Liver (tissue), 9 donors: ENCODE data around the gene ARNT2. TPM values are rescaled to one million over a fixed set of nuclear protein-coding genes. Genes with fewer than 3 reads are reported as not detected.

Source experiments
- DNase-seq: peaks from one replicate; pipeline ENCODE4 v3.0.0-alpha.2; 2017; ENCODE audit warnings: low spot score
- H3K27ac ChIP-seq, 2 donors: one replicate each; pipeline ENCODE4 v1.7.0; 2013; ENCODE audit warnings: inconsistent platforms in 2 of 2, low read length in 2 of 2, control low read depth in 1 of 2, low read depth in 1 of 2, mild to moderate bottlenecking in 1 of 2
- H3K27me3 ChIP-seq, 4 donors: one replicate each; pipeline versions ENCODE4 v1.6.1 to v1.7.0; 2013; ENCODE audit warnings: low read length in 3 of 4, inconsistent platforms in 1 of 4, mild to moderate bottlenecking in 1 of 4, moderate library complexity in 1 of 4; ENCODE audit not compliant: control insufficient read depth in 4 of 4, insufficient read depth in 4 of 4
- H3K36me3 ChIP-seq, 4 donors: one replicate each; pipeline versions ENCODE4 v1.6.1 to v1.7.0; 2013; ENCODE audit warnings: low read length in 3 of 4, mild to moderate bottlenecking in 3 of 4, low read depth in 1 of 4, moderate library complexity in 1 of 4; ENCODE audit not compliant: control insufficient read depth in 4 of 4, insufficient read depth in 3 of 4
- H3K4me1 ChIP-seq, 4 donors: one replicate each; pipeline versions ENCODE4 v1.6.1 to v1.7.0; 2013; ENCODE audit warnings: low read length in 3 of 4, mild to moderate bottlenecking in 3 of 4, moderate library complexity in 1 of 4; ENCODE audit not compliant: control insufficient read depth in 4 of 4, insufficient read depth in 4 of 4
- H3K4me3 ChIP-seq, 3 donors: one replicate each; pipeline versions ENCODE4 v1.6.1 to v1.7.0; 2013; ENCODE audit warnings: low read length in 3 of 3, control low read depth in 1 of 3, low read depth in 1 of 3, mild to moderate bottlenecking in 1 of 3
- H3K9ac ChIP-seq, 2 donors: one replicate each; pipeline ENCODE4 v1.7.0; 2013; ENCODE audit warnings: low read length in 2 of 2, mild to moderate bottlenecking in 2 of 2, moderate library complexity in 2 of 2, control low read depth in 1 of 2, low read depth in 1 of 2
- H3K9me3 ChIP-seq, 4 donors: one replicate each; pipeline versions ENCODE4 v1.6.1 to v1.7.0; 2013; ENCODE audit warnings: low read length in 3 of 4; ENCODE audit not compliant: control insufficient read depth in 4 of 4
- EGR1 ChIP-seq, 2 donors: IDR thresholded peaks; 2 replicates each; pipeline ENCODE4 v1.6.1; 2016 to 2018; ENCODE audit warnings: antibody characterized with exemption in 2 of 2, low read depth in 2 of 2
- FOXA1 ChIP-seq: IDR thresholded peaks from 2 replicates; pipeline ENCODE4 v1.6.1; 2016; ENCODE audit warnings: antibody characterized with exemption
- FOXA2 ChIP-seq: IDR thresholded peaks from 2 replicates; pipeline ENCODE4 v1.6.1; 2016; ENCODE audit warnings: antibody characterized with exemption
- GABPA ChIP-seq, 2 donors: IDR thresholded peaks in 1 of 2; conservative IDR thresholded peaks in 1 of 2; 2 replicates each; pipeline ENCODE4 v1.6.1; 2016; ENCODE audit warnings: antibody characterized with exemption in 2 of 2, mild to moderate bottlenecking in 1 of 2, moderate library complexity in 1 of 2
- HNF4A ChIP-seq, 2 donors: conservative IDR thresholded peaks; 2 replicates each; pipeline ENCODE4 v1.6.1; 2016; ENCODE audit warnings: antibody characterized with exemption in 2 of 2, mild to moderate bottlenecking in 2 of 2
- HNF4G ChIP-seq: IDR thresholded peaks from 2 replicates; pipeline ENCODE4 v1.6.1; 2016; ENCODE audit warnings: antibody characterized with exemption
- JUND ChIP-seq, 2 donors: IDR thresholded peaks; 2 replicates each; pipeline ENCODE4 v1.6.1; 2016; ENCODE audit warnings: antibody characterized with exemption in 2 of 2
- NR2F2 ChIP-seq: IDR thresholded peaks from 2 replicates; pipeline ENCODE4 v1.6.1; 2016; ENCODE audit warnings: antibody characterized with exemption
- RAD21 ChIP-seq, 2 donors: IDR thresholded peaks; 2 replicates each; pipeline ENCODE4 v1.6.1; 2016; ENCODE audit warnings: antibody characterized with exemption in 2 of 2, mild to moderate bottlenecking in 2 of 2
- RXRA ChIP-seq, 2 donors: IDR thresholded peaks; 2 replicates each; pipeline ENCODE4 v1.6.1; 2017 to 2018; ENCODE audit warnings: antibody characterized with exemption in 2 of 2, mild to moderate bottlenecking in 1 of 2
- SP1 ChIP-seq: IDR thresholded peaks from 2 replicates; pipeline ENCODE4 v1.6.1; 2018; ENCODE audit warnings: antibody characterized with exemption, mild to moderate bottlenecking
- TAF1 ChIP-seq: conservative IDR thresholded peaks from 2 replicates; pipeline ENCODE4 v1.6.1; 2016; ENCODE audit warnings: antibody characterized with exemption, mild to moderate bottlenecking
- YY1 ChIP-seq: IDR thresholded peaks from 2 replicates; pipeline ENCODE4 v1.6.1; 2016; ENCODE audit warnings: antibody characterized with exemption, mild to moderate bottlenecking
- WGBS: extraction: QIAGEN DNeasy Blood & Tissue Kit; methylation state at CpG from one replicate; pipeline ENCODE4 v1.1.7; 2013; 5-methylcytosine and 5-hydroxymethylcytosine counted together
- polyA plus RNA-seq, 2 donors: library from polyadenylated mRNA; stranded (reverse) in 1 of 2; unstranded in 1 of 2; fragments of 200-250 nt in 1 of 2; fragments of >200 nt in 1 of 2; fragmentation: Nextera tagmentation in 1 of 2; extraction: Ambion mirVana in 1 of 2; gene quantifications; one replicate each; pipeline versions ENCODE4 v1.2.1 to v1.2.3, GENCODE V29; 2013 to 2015
- total RNA-seq, 2 donors: library from RNA; depleted of rRNA; stranded (reverse); fragments of >200 nt; gene quantifications; one replicate each; pipeline ENCODE4 v1.2.3, GENCODE V29; 2014
- TF ChIP-seq, protein P1 (sequence below): fragments of 150-350 bp; IDR thresholded peaks from 2 replicates; pipeline ENCODE4 v1.5.1; 2017; ENCODE audit warnings: improper control_type of control experiment, low read depth, low read length; ENCODE audit not compliant: missing input control
- TF ChIP-seq, protein P2 (sequence below): IDR thresholded peaks from 2 replicates; pipeline ENCODE4 v1.6.1; 2016; ENCODE audit warnings: antibody characterized with exemption
- TF ChIP-seq, protein P3 (sequence below): IDR thresholded peaks from 2 replicates; pipeline ENCODE4 v1.6.1; 2016; ENCODE audit warnings: antibody characterized with exemption, mild to moderate bottlenecking
- TF ChIP-seq, protein P4 (sequence below): IDR thresholded peaks from 2 replicates; pipeline ENCODE4 v1.6.1; 2016; ENCODE audit warnings: antibody characterized with exemption
- donor health status: healthy.
- donor health status: healthy.
- donor health status: healthy.
- donor health status: healthy.
- donor health status: healthy.

The ARNT2 gene
- total and polyA plus RNA-seq, 4 donors, result 0.17 to 0.92 (median 0.54) TPM

DNA sequence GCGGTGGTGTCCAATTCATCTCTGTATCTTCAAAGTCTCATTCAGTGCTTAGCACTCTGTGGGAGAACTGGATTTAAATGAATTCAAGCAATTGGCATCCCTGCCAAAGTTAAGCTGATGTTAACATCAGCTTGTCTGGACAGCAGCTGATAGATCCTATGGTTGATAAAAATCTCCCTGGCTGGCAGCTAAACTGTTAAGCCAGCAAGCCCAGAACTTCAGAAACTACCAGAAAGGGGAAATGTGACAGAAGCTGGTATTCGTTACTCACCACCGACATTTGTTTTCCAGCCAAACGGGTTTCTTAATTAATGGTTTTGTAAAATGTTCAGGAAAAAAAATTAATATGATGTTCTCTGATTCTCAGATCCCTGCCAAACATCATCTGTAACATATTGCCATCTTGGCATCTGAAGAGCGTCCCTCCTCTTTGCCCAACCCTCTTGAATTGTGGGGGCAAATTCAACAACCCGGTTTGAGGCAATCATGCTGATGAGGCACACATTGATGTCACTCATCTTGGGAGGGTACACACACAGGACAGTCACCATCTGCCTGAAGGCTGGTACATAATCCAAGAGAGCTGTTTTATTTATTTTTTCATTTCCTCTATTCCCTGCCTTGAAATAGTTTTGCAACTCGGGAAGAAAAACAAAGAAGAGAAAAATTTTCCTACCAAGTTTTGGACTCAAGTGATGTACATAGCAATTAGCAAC lies 214.7 kb downstream of the ARNT2 start:
- Histone ChIP-seq H3K27me3 (no peaks in the 10 kb centered on the region), H3K9ac (no peak overlapping the region), H3K27ac (no peak overlapping the region), H3K36me3 (no peaks in the 10 kb centered on the region), H3K4me3 (no peak overlapping the region), H3K9me3 (peaks cover 0 to 7% (median under 1%) of the 10 kb centered on the region in 4 donors), H3K4me1 (peaks cover 5 to 9% (median 8%) of the 10 kb centered on the region in 4 donors)
- TF ChIP-seq FOXA2 (no peak), YY1 (no peak), JUND (IDR thresholded peaks at IDR 0.05) (no peak), HNF4A (conservative IDR thresholded peaks at IDR 0.05) (no peak), HNF4G (no peak), RXRA (IDR thresholded peaks at IDR 0.05) (no peak), NR2F2 (no peak), FOXA1 (no peak), SP1 (no peak), RAD21 (IDR thresholded peaks at IDR 0.05) (no peak), TAF1 (no peak), GABPA (IDR thresholded peaks at IDR 0.05 in 1 of 2, conservative IDR thresholded peaks at IDR 0.05 in 1 of 2) (no peak)
- TF ChIP-seq, protein P1, sequence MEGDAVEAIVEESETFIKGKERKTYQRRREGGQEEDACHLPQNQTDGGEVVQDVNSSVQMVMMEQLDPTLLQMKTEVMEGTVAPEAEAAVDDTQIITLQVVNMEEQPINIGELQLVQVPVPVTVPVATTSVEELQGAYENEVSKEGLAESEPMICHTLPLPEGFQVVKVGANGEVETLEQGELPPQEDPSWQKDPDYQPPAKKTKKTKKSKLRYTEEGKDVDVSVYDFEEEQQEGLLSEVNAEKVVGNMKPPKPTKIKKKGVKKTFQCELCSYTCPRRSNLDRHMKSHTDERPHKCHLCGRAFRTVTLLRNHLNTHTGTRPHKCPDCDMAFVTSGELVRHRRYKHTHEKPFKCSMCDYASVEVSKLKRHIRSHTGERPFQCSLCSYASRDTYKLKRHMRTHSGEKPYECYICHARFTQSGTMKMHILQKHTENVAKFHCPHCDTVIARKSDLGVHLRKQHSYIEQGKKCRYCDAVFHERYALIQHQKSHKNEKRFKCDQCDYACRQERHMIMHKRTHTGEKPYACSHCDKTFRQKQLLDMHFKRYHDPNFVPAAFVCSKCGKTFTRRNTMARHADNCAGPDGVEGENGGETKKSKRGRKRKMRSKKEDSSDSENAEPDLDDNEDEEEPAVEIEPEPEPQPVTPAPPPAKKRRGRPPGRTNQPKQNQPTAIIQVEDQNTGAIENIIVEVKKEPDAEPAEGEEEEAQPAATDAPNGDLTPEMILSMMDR, result no peak
- TF ChIP-seq, protein P2, sequence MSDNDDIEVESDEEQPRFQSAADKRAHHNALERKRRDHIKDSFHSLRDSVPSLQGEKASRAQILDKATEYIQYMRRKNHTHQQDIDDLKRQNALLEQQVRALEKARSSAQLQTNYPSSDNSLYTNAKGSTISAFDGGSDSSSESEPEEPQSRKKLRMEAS, result no peak
- TF ChIP-seq, protein P3, sequence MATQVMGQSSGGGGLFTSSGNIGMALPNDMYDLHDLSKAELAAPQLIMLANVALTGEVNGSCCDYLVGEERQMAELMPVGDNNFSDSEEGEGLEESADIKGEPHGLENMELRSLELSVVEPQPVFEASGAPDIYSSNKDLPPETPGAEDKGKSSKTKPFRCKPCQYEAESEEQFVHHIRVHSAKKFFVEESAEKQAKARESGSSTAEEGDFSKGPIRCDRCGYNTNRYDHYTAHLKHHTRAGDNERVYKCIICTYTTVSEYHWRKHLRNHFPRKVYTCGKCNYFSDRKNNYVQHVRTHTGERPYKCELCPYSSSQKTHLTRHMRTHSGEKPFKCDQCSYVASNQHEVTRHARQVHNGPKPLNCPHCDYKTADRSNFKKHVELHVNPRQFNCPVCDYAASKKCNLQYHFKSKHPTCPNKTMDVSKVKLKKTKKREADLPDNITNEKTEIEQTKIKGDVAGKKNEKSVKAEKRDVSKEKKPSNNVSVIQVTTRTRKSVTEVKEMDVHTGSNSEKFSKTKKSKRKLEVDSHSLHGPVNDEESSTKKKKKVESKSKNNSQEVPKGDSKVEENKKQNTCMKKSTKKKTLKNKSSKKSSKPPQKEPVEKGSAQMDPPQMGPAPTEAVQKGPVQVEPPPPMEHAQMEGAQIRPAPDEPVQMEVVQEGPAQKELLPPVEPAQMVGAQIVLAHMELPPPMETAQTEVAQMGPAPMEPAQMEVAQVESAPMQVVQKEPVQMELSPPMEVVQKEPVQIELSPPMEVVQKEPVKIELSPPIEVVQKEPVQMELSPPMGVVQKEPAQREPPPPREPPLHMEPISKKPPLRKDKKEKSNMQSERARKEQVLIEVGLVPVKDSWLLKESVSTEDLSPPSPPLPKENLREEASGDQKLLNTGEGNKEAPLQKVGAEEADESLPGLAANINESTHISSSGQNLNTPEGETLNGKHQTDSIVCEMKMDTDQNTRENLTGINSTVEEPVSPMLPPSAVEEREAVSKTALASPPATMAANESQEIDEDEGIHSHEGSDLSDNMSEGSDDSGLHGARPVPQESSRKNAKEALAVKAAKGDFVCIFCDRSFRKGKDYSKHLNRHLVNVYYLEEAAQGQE, result no peak
- TF ChIP-seq, protein P4, sequence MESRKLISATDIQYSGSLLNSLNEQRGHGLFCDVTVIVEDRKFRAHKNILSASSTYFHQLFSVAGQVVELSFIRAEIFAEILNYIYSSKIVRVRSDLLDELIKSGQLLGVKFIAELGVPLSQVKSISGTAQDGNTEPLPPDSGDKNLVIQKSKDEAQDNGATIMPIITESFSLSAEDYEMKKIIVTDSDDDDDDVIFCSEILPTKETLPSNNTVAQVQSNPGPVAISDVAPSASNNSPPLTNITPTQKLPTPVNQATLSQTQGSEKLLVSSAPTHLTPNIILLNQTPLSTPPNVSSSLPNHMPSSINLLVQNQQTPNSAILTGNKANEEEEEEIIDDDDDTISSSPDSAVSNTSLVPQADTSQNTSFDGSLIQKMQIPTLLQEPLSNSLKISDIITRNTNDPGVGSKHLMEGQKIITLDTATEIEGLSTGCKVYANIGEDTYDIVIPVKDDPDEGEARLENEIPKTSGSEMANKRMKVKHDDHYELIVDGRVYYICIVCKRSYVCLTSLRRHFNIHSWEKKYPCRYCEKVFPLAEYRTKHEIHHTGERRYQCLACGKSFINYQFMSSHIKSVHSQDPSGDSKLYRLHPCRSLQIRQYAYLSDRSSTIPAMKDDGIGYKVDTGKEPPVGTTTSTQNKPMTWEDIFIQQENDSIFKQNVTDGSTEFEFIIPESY, result no peak
- WGBS, result 81% methylated on average over 7 of the region's 7 CpGs
- DNase-seq, result no peak

DNA sequence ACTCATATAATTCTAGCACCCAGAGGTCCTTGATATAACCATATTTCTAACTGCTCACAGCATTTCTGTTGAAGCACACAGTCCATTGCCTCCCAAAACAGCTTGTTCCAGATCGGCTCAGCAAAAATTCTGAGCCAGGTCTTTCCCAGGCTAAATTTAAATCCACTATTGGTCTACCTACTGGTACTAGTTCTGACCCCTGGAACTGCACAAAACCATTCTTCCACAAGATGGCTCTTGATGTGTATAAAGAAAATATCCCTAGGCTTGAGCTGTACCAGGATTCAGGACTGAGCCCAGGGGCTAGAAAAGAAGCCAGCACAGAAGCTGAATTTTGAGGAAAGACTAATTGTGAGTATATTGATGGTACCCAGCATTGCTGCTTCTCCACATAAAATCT lies 215.5 kb downstream of the ARNT2 start:
- H3K9me3 ChIP-seq, result peaks cover 0 to 7% (median under 1%) of the 10 kb centered on the region in 4 donors
- WGBS, result 77% methylated on average over 1 of the region's 1 CpG
- peaks cover 5 to 9% (median 8%) of the 10 kb centered on the region in 4 donors for H3K4me1 ChIP-seq
- no peak overlapping the region for H3K27ac ChIP-seq
- no peak overlapping the region for H3K9ac ChIP-seq
- H3K36me3 ChIP-seq, result no peaks in the 10 kb centered on the region
- peaks cover 0 to under 1% (median 0%) of the 10 kb centered on the region in 4 donors for H3K27me3 ChIP-seq
- H3K4me3 ChIP-seq, result no peak overlapping the region
- no peak for DNase-seq
- TF ChIP-seq NR2F2, result no peak
- TF ChIP-seq EGR1 (IDR thresholded peaks at IDR 0.05; ENCODE audit: low read depth in 2 of 2), result no peak
- TF ChIP-seq, protein P1, result peak; percentile 33
- TF ChIP-seq, protein P3, result no peak
- TF ChIP-seq HNF4G, result no peak
- peak; percentile 42 to 69 for TF ChIP-seq RAD21 (IDR thresholded peaks at IDR 0.05)
